COLO829 (cell line): ENCODE results near the gene ZNF567.
A peak's percentile ranks its signal among the peaks of the same experiment; 100 is the strongest.
"Not testable (repeated sequence)": the region's sequence is repeated elsewhere in the genome, so short reads cannot be mapped to it uniquely, and the experiment has no call there.

ENCODE experiments used
- DNase-seq: peaks from one replicate; pipeline ENCODE4 v3.0.0; 2012; ENCODE audit warnings: low spot score

Gene ZNF567

DNA sequence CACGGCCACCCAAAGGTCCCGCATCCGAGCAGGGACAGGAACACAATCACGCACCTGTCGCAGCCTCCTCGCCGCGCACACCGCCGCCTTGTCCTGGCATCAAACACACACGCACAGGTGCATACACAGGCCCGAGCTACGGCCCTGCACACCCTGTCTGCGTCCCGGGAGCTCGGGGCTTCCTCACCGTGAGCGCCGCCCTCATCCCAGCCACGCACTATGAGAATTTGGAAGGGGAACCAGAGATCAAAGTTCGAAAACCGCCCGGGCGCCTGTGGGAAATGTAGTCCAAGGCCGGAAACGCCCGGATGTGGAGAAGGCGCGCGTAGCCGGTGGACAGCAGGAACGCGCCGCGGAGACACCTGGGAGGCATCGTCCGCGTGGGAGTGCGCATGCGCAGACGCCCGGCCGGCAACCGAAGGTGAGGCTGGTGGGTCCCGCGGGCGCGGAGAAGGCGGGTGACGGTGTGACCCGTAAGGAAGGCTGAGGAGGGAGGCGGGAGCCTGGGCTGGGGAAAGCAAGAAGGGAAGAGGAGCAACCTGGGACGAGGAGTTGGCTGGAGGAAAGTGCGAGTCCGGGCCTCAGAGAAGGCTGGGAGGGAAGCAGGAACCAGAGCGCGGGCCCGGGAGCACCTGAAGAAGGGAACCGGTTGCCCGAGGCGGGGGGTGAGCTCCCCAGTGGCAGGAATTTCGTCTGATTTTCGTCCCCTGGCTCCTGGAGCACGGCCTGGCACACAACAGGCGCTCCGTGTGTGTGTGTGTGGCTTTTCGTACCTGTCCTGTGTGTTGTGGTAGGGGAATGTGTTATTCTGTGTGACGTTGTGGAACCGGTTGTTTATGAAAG is at the start of gene ZNF567:
Gene ZNF567, plus strand, starts transcription at position 399 of the 843 bp plus-strand sequence. CDS start 7,256 bp downstream, outside the sequence.
- DNase-seq, result peak; percentile 93

DNA sequence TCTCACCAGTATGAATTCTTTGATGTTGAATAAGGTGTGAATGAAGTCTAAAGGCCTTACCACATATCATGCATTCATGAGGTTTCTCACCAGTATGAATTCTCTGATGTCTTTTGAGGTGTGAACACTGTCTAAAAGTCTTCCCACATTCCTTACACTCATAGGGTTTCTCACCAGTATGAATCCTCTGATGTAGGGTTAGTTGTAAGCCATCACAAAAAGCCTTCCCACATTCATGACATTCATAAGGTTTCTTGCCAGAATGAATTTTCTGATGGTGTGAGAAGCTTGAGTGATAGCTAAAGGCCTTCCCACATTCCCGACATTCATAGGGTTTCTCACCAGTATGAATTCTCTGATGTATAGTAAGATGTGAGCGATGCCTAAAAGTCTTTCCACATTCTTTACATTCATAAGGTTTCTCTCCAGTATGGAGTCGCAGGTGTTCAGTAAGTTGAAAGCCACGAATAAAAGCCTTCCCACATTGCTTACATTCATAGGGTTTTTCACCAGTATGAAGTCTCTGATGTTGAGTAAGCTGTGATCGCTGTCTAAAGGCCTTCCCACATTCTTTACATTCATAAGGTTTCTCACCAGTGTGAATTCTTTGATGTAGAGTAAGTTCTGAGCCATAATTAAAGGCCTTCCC is 48.4 kb upstream of the ZNF567 start:
- DNase-seq, result no peak

DNA sequence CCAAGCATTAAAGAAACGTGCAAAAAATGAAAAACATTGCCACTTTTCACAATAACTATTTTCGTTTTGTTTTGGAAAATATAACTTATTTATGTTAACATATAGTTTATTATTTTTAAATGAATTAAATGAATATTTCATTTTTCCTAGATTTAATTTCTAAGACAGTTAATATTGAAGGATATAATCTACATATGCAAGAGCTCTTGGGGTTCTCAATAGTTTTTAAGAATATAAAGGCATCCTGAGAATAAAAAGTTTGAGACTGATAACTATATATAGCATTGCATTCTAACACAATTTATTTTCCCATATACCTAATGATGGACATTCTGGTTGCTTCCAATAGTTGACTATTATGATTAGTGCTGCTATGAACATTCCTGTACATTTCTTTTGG is 40.7 kb upstream of the ZNF567 start:
- DNase-seq, result no peak

DNA sequence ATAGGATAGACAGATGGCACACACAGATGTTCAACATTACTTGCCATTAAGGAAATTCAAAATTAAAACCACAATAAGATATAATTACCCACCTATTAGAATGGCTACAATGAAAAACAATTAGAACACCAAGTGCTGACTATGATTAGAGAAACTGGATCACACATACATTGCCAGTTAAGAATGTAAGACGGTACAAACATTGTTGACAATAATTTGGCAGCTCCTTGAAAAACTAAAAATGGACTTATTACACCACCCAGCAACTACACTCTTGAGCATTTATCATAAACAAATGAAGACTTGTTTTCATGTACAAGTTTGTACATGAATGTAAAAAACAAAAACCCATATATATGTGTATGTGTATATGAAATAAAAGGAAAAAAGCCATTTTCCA is 34.5 kb upstream of the ZNF567 start:
- DNase-seq, result no peak

DNA sequence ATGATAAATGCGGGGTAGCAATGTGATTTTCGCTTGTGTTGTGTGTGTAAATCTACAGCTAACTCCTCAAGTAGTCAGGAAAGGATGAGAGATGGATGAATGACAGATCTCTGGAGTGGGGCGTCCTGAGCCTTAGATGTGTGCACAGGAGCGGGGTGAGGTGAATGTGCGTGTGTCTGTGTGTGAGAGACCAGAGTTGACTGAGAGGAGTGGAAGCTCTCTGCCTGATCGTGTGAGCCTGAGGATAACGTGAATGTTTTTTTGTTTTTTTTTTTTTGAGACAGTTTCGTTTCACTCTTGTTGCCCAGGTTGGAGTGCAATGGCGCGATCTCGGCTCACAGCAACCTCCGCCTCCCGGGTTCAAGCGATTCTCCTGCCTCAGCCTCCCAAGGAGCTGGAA is 21.6 kb upstream of the ZNF567 start:
- DNase-seq, result no peak

DNA sequence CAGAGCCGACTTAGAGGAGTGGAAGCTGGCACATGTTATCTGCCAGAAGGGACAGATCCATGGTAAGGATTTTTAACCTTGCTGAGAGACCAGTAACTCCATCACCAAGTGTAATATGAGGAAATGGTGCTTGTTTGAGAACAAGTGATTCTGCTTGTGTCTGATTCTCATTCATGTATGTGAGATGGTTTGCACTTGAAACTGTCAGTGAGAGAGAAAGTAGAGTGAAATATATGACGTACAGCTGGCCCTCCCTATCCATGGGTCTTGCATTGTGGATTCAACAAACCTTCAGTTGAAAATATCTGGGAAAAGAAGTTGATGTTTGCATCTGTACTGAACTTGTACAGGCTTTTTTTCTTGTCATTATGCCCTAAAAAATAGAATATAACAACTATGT is 18.8 kb upstream of the ZNF567 start:
- DNase-seq, result no peak

DNA sequence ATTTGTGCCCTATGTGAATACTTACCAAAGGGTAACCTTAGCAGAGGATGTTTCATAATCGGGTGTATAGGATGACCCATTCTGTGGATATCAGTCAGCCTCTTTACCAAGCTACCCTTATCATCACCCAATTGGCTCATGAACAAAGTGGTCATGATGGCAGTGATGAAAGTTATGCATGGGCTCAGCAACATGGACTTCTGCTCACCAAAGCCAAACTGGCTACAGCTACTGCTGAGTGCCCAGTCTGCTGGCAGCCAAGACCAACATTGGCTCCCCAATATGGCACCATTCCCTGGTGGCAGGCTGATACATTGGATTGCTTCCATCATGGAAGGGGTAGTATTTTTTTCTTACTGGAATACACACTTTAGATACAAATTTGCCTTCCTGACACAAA is 15.0 kb upstream of the ZNF567 start:
- no peak for DNase-seq

DNA sequence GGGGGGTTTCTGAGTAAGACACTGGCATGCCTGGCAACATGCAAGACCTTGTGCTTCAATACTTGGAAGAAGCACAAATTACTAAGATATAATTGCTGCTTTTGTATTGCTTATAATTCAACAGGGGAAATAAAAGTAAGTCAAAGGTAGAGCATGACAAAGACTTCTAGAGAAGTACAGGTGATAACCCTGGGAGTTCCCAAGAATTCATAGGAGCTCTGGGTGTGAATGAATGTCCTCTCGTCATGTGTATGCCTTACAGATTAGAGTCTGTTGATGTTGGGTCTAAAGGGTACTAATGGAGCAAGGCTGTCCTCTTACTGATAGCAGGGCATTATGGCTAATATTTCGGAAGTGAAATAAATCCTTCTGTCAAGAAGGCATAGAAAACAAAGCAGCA is 13.2 kb upstream of the ZNF567 start:
- DNase-seq, result no peak

DNA sequence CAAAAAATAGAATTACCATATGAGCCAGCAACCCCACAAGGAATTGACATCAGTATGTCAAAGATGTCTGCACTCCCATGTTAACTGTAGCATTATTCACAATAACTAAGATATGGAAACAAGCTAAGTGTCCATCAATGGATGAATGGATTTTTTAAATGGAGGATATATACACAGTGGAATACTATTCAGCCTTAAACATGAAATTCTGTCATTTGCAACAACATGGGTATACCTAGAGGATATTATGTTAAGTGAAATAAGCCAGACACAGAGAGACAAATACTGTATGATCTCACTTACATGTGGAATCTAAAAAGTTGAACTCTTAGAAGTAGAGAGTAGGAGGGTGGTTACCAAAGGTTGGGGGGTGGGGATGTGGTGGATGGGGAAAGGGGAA is 8.0 kb upstream of the ZNF567 start:
- no peak for DNase-seq

DNA sequence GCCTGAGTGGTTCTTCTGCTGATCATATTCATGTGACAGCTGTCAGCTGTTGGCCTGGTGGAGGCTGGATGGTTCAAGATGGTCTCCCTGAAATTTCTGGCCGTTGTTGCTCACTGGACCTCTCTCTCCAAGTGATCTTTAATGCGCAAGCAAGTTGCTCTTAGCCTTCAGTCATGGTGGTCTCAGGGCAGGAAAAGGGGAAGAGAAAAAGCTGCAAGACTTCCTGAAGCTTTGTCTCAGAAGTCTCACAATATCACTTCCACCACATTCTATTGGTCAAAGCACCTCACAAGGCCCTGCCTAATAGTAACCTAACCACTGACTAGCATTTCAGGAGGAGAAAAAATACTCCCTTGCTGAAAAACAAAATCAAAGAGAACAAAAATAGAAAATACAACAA is 1.6 kb upstream of the ZNF567 start:
- DNase-seq, result no peak

DNA sequence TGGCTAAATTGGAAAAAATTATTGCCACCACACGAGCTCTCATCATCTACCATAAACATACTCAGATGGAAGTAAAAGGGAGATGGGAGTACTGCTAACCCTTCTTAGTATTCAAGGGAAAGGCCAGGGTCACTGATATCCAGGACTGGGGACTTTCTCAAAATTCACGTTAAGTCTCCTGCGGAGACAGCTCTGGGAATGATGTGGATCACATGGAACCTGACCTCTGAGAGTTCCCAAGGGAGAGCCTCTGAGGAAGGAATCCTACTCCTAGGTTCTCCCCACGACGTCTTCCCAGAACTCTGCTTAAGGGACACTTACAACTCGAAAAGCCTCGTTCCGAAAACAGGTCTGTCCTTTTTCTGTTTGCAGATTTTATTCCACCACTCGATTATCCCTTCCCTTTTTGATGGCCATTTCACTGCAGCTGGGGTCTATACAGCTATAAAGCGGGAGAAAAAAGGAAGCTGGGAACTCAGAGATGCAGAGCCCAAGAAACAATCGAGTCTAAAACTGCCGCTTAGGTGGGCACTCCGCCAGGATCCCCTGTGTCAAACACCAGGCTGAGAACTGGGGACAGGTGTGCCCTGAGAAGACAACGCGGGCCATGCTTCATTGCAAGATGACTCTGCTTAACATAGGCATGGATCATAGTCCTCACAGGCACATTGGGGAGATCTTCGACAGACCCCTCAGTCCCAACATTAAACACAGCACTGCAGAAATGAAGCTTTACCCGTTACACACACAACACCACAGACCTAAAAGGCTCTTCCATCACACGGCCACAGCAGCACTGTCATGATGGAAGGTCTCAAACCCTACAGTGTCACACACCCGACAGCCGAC is 823 bp upstream of the ZNF567 start:
- DNase-seq, result no peak

DNA sequence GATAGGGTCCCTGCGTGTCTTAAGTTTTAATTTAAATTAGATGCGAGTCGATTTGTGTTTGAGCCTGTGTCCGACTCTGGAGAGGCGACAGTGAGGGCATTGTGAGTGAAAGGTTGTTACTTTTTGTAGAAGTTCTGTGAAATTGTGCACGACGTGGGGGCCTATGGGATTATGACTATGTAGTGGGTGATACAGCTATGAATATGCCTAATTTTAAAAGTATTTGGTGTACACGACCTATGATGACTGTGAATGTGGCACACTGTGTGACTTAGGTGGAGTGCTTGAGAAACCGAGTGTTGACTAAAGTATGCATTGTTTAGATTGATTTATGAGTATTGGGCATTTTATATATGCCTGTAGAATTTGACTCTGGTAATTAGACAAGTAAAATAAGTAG is 646 bp downstream of the ZNF567 start:
- DNase-seq, result no peak

DNA sequence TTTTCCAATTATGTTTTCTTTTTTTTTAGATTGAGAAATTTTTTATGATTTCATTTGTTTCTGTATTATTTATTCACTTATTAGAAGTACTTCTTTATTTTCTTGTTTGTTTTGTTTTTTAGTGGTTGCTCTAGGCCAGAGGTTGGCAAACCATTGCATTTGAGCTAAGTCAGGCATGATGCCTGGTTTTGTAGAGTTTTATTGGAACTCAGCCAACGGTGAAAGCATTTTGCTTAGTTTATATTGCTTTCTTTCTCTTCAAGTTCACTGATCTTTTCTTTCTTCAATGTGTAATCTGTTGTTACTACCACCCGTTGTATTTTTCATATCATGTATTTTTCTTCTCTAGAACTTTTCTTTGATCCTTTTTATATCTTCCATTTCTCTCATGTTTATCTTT is 19.7 kb downstream of the ZNF567 start:
- no peak for DNase-seq

DNA sequence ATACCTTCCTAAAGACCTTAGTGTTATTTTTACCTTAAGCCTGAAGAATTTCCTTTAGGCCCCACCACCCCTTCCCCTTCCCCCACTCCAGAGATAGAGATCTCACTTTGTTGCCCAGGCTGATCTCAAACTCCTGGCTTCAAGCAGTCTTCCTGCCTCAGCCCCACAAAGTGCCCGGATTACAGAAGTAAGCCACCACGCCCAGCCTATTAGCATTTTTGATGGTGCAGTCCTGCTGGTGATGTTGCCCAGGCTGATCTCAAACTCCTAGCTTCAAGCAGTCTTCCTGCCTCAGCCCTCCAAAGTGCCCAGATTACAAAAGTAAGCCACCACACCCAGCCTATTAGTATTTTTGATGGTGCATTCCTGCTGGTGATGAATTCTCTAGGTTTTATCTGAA is 22.0 kb downstream of the ZNF567 start:
- DNase-seq, result no peak

DNA sequence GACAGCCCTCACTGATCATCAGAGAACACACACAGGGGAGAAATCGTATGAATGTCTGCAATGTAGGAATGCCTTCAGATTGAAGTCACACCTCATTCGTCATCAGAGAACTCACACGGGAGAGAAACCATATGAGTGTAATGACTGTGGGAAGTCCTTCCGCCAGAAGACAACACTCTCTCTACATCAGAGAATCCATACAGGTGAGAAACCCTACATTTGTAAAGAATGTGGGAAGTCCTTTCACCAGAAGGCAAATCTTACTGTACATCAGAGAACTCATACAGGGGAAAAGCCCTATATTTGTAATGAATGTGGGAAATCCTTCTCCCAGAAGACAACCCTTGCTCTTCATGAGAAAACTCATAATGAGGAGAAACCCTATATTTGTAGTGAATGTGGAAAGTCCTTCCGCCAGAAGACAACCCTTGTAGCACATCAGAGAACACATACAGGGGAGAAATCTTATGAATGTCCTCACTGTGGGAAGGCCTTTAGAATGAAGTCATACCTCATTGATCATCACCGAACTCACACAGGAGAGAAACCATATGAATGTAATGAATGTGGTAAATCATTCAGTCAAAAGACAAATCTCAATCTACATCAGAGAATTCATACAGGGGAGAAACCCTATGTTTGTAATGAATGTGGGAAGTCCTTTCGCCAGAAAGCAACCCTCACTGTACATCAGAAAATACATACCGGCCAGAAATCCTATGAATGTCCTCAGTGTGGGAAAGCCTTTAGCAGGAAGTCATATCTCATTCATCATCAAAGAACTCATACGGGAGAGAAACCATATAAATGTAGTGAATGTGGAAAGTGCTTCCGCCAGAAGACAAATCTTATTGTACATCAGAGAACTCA is 32.5 kb downstream of the ZNF567 start:
- no peak for DNase-seq

DNA sequence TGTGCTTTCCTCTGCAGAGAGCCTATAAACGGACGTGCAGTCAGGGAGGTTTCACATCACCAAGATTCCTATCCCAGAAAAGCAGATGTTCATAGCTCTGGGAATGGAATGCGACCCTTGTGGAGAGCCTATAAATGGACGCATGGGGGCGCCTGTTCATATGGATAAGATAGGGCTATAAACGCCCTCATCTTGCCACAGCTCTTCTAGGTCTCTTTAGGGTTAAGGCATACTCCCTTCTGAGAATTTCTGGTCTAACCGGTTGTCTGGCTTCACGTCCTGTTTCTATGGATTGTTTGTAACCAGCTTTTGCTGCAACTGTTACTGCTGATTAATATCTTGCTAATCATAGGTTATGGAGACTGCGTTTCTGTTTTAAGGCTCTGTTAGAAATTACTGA is 48.8 kb downstream of the ZNF567 start:
- DNase-seq, result not testable (repeated sequence)

DNA sequence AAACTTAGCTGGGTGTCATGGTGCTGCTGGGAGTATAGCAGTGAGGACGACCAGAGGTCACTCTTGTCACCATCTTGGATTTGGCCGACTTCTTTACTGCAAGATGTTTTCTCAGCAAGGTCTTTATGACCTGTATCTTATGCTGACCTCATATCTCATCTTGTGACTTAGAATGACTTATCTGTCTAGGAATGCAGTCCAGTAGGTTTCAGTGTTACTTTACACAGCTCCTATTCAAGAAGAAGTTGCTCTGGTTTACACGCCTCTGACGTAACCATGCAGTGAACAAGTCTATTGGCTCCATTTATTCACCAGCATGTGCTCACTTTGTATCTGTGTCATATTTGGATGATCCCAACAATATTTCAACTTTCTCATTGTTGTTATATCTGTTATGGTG is 58.5 kb downstream of the ZNF567 start:
- no peak for DNase-seq

DNA sequence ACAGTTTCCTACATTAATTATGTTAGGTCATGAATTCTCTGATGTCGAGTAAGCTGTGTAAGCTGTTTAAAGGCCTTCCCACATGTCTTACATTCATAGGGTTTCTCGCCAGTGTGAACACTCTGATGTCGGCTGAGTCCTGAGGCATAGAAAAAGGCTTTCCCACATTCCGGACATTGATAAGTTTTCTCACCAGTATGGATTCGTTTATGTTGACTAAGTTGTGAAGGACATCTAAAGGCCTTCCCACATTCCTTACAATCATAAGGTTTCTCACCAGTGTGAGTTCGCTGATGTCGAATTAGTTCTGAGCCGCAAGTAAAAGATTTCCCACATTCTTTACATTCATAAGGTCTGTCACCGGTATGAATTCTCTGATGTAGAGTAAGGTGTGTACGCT is 60.3 kb downstream of the ZNF567 start:
- no peak for DNase-seq

DNA sequence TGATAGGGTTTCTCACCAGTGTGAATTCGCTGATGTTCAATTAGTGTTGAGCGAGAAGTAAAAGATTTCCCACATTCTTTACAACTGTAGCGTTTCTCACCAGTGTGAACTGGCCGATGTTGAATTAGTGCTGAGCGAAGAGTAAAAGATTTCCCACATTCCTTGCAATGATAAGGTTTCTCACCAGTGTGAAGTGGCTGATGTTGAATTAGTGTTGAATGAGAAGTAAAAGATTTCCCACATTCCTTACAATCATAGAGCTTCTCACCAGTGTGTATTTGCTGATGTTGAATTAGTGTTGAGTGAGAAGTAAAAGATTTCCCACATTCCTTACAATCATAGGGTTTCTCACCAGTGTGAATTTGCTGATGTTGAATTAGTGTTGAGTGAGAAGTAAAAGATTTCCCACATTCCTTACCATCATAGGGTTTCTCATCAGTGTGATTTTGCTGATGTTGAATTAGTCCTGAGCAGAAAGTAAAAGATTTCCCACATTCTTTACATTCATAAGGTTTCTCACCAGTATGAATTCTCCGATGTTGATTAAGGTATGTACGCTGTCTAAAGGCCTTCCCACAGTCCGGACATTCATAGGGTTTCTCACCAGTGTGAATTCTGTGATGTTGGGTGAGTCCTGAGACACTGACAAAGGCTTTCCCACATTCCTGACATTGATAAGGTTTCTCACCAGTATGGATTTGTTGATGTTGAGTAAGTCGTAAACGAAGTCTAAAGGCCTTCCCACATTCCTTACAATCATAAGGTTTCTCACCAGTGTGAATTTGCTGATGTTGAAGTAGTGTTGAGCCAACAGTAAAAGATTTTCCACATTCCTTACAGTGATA is 61.2 kb downstream of the ZNF567 start:
- DNase-seq, result no peak

DNA sequence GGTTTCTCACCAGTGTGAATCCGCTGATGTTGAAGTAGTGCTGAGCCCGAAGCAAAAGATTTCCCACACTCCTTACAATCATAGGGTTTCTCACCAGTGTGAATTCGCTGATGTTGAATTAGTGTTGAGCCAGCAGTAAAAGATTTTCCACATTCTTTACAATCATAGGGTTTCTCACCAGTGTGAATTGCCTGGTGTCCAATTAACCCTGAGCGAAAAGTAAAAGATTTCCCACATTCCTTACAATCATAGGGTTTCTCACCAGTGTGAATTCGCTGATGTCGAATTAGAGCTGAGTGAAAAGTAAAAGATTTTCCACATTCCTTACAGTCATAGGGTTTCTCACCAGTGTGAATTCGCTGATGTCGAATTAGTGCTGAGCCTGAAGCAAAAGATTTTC is 62.2 kb downstream of the ZNF567 start:
- DNase-seq, result not testable (repeated sequence)
